Stomach (tissue), 4 donors: ENCODE measurements around the gene RSRC1.

Experiments
- CTCF ChIP-seq, 7 experiments: fragments of 450-650 bp in 4 of 7; fragments of 200-600 bp in 3 of 7; sonication (generic) in 3 of 7; IDR thresholded peaks; one replicate each; pipeline ENCODE4 v1.5.1; 2016 to 2019; ENCODE audit warnings: antibody characterized with exemption in 7 of 7, control low read depth in 2 of 7, mild to moderate bottlenecking in 1 of 7
- EP300 ChIP-seq: sonication (generic); formaldehyde crosslinking; IDR thresholded peaks from one replicate; pipeline ENCODE4 v1.6.1; 2017; ENCODE audit warnings: antibody characterized with exemption
- POLR2A ChIP-seq, 4 donors: fragments of 450-650 bp; IDR thresholded peaks; one replicate each; pipeline ENCODE4 v1.6.1; 2016; ENCODE audit warnings: antibody characterized with exemption in 4 of 4, control low read depth in 2 of 4, mild to moderate bottlenecking in 1 of 4, moderate library complexity in 1 of 4
- POLR2AphosphoS5 ChIP-seq, 3 donors: sonication (generic); formaldehyde crosslinking; IDR thresholded peaks; one replicate each; pipeline ENCODE4 v1.6.1; 2016; ENCODE audit warnings: antibody characterized with exemption in 3 of 3

DNA sequence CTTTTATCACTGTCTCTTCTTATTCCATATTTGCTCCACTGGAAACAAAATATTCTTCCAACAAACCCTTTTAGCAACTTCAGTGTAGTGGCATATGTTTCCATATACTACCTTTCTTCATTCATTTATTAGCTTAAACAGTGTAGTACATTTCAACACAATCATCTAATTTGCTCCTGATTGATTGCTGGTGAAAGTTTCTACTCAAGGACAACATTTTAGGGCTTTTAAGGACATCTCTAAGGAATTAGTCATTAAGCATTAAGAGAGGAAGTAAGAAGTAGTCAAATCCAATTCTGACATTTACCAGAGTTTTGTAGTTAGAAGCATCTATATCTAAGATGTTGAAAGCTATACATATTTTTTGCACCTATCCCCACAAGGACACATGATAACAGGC is 55.8 kb downstream of the RSRC1 start:
- TF ChIP-seq EP300 (no peak), CTCF (IDR thresholded peaks at IDR 0.05) (no peak), POLR2A (IDR thresholded peaks at IDR 0.05) (no peak), POLR2AphosphoS5 (IDR thresholded peaks at IDR 0.05) (no peak)
